GM12892 (cell line): ENCODE measurements around the gene TMEM11.

Experiments used
- DNase-seq: peaks from one replicate; pipeline ENCODE4 v3.0.0; 2011; ENCODE audit not compliant: insufficient read length
- FAIRE-seq: peaks from 2 replicates; lab custom pipeline; 2011; peaks lifted over from hg19 to GRCh38; lab: Jason Lieb, UNC
- POLR2A ChIP-seq: IDR thresholded peaks from 2 replicates; pipeline ENCODE4 v1.6.1; 2011; ENCODE audit warnings: low read depth, low read length, control low read depth
- POLR2AphosphoS5 ChIP-seq: IDR thresholded peaks from 2 replicates; pipeline ENCODE4 v1.6.1; 2011; ENCODE audit warnings: low read depth, low read length, control low read depth
- TAF1 ChIP-seq: IDR thresholded peaks from 2 replicates; pipeline ENCODE4 v1.6.1; 2011; ENCODE audit warnings: low read depth, mild to moderate bottlenecking, control low read depth, low read length, borderline replicate concordance

TMEM11 gene

DNA sequence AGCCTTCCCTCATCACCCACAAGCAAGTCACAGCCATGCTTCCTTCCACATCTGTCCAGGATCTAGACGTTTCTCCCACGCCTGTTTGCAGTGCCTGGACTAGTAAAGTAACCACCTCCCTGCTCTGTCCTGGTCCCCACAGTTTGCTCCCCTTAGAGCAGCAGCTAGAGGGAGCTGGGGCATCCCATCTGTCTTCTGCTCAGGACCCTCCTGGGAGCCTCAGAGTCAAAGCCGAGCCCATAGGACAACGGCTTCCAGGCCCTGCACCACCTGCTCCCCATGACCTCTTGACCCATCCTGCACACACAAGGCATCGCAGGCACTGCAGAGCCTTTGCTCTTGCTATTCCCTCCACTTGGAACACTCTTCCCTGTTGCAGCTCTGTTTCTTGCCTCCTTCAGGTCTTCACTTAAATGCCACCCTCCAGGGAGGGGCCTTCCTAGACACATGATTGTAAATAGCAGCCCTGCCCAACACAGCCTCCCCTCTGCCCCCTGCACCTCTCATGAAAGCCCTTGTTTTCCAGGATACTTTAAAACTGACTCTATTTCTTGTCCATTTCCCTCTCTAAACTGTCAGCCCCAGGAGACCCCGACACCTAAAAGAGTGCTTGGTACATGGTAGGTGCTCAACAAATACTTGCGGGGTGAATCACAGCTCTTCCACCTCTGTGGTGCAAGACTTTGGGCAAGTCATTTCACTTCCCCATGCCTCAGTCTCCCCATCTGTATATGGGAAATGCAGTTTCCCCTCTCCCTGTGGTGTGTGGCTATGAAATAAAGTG lies 36.2 kb upstream of the TMEM11 start:
- DNase-seq (no peak), FAIRE-seq (no peak)
- TF ChIP-seq TAF1 (no peak), POLR2AphosphoS5 (no peak), POLR2A (no peak)

- no peak for DNase-seq
- TF ChIP-seq POLR2A (no peak), TAF1 (no peak), POLR2AphosphoS5 (no peak)
- FAIRE-seq, result no peak
These were observed 35.3 kb upstream of the TMEM11 start for GRCh38 chr17:21249086-21249795.

DNA sequence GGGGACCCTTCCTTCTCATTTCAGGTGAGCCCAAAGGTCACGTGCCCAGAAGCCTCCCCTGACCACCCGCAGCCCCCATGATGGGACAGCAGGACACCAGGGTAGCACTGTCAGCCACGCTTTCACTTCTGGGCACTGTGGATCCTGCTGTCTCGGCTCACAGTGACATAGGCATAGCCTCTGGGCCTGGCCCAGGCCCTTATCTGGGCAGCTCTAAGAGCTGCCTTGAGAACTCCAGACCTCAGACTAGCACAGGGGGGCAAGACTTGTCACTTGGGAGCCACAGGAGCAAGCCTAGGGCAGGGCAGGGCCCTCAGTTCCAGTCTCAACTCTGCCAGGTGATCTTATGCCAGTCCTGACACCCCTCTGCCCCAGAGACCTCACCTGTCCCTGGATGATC lies 34.5 kb upstream of the TMEM11 start:
- no peak for FAIRE-seq
- DNase-seq, result no peak
- TF ChIP-seq TAF1 (no peak), POLR2AphosphoS5 (no peak), POLR2A (no peak)

- FAIRE-seq (no peak), DNase-seq (no peak)
- TF ChIP-seq POLR2AphosphoS5, result no peak
- no peak for TF ChIP-seq POLR2A
- no peak for TF ChIP-seq TAF1
These were observed 33.7 kb upstream of the TMEM11 start for GRCh38 chr17:21247552-21248258.

GRCh38 chr17:21246698-21247097 lies 32.7 kb upstream of the TMEM11 start:
- TF ChIP-seq POLR2A, result no peak
- no peak for TF ChIP-seq POLR2AphosphoS5
- no peak for TF ChIP-seq TAF1
- no peak for FAIRE-seq
- DNase-seq, result no peak

DNA sequence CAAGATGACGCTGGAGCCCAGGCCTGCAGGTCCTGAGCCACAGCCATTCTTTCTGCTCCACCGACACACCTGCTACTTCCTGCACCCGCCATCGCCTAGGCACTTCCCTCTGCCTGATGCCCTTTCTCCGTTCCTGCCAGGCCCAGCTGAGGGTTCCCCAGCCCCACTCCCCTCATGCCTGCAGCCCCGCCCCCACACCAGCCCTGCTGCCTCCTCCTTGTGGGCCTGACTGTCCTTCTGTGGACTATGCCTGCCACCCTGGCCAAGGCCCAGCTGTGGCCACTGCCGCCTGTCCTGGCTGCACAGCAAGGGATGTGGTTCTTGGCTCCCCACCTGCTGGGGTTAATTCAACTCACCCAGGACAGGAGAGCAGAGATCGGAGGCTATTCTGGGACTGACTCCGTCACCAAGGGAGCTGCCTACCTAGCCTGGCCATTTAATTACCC lies 31.7 kb upstream of the TMEM11 start:
- no peak for TF ChIP-seq POLR2AphosphoS5
- FAIRE-seq, result no peak

DNA sequence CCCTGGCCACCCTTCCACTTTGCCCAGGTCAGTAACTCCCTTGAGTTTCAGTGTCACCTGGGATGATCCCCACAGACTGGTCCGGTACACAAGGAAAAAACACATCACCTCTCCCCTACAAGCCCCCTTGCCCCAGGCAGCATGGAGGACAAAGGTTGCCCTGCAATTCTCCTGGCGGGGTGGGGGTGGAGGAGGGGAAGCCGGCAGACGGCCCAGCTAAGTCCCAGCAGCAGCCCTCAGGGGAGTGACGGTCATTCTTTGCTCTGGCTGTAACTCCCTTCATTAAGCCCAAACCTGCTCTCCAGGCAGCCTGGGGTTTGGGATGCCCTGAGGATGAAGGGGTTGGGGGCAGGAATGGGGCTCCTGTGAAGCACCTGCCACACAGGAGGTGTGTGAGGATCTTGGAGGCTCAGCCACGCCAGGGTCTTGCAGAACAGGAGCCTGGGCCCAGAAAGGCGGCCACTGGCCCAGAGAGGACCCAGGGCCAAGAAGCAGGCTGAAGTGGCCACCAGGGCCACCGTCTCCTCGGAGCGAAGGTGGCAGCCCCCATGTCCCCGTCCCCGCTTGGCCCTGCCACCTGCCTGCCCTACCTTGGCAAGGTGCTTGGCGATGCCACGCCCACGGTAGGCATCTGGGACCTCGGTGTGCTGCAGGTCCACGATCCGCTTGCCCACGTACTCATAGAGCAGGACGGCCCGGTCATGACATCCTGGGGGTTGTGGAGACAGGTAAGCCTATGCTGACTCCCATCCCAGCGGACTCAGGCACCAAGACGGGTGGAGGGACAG lies 29.7 kb upstream of the TMEM11 start:
- DNase-seq, result no peak
- TF ChIP-seq TAF1 (no peak), POLR2A (no peak), POLR2AphosphoS5 (no peak)
- no peak for FAIRE-seq

More for the DNA sequence above, 31.7 kb upstream of the TMEM11 start:
- DNase-seq, result no peak

DNA sequence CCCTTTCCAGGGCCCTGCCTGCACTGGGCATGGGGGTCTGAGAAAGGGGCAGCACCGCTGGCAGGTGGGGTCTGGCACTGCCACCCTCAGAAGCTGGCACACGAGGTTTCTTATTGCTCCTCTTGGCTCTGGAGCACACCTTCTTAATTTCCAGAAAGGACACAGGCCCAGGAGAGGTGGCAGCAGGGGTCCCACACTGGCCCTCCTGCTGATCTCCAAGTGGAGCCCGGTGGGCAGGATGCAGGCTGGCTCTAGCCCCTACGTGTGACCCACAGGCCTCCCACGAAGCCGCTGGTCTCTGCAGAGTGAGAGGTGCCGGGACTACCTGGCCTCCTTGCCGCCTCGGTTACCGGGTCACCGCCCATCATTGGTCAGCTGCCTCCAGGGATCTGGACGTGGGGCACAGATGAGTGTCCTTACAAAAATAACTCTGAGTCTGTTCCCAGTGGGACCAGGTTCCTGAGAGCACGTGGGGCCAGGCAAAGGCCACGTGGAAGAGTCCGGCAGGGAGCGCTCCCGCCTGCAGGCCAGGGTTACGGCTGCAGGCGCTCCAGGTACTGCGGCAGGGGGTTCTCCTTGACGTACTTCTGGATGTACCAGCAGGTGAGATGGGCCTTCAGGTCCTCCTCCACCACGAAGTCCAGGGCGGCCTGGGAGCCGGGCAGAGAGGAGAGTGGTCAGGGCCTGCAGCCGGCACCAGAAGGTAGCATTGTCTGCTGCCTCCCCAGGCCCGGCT lies 29.0 kb upstream of the TMEM11 start:
- no peak for FAIRE-seq
- no peak for DNase-seq
- TF ChIP-seq POLR2AphosphoS5, result no peak

- no peak for FAIRE-seq
- no peak for DNase-seq
- TF ChIP-seq POLR2AphosphoS5 (no peak), TAF1 (no peak), POLR2A (no peak)
These were observed 28.2 kb upstream of the TMEM11 start for GRCh38 chr17:21242026-21242697.

GRCh38 chr17:21241564-21241963 lies 27.6 kb upstream of the TMEM11 start:
- TF ChIP-seq POLR2AphosphoS5 (no peak), TAF1 (no peak), POLR2A (no peak)
- FAIRE-seq, result no peak

More at GRCh38 chr17:21241564-21241963, 27.6 kb upstream of the TMEM11 start:
- no peak for DNase-seq
